Measurements from ENCODE around the gene GNB1L. TPM values are rescaled to one million over a fixed set of nuclear protein-coding genes. Genes with fewer than 3 reads are reported as not detected.
A peak's percentile ranks its signal among the peaks of the same experiment; 100 is the strongest.

GNB1L gene
- total and polyA plus RNA-seq, 2 of the 13 experiments (the other 11 are each of a cell fraction or from before 2014, with no cell fraction given), result 2.5 to 7.4 TPM

- TF ChIP-seq, protein P1, sequence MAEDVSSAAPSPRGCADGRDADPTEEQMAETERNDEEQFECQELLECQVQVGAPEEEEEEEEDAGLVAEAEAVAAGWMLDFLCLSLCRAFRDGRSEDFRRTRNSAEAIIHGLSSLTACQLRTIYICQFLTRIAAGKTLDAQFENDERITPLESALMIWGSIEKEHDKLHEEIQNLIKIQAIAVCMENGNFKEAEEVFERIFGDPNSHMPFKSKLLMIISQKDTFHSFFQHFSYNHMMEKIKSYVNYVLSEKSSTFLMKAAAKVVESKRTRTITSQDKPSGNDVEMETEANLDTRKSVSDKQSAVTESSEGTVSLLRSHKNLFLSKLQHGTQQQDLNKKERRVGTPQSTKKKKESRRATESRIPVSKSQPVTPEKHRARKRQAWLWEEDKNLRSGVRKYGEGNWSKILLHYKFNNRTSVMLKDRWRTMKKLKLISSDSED (CRISPR knock-in tag; IDR thresholded peaks at IDR 0.05), result peak; percentile 92
- TF ChIP-seq SUZ12 (IDR thresholded peaks at IDR 0.05; ENCODE audit: low read depth, low read length) (no peak; the same call in 1 of the 2 replicates), KLF9 (CRISPR knock-in tag; IDR thresholded peaks at IDR 0.05; ENCODE audit: low read depth) (peak; percentile 23; the same call in 1 of the 2 replicates), SAP130 (CRISPR knock-in tag; IDR thresholded peaks at IDR 0.05; ENCODE audit: low read depth) (peak; percentile 94), AGO2 (optimal IDR thresholded peaks at IDR 0.05; ENCODE audit: low read depth, low read length) (peak; percentile 99), SKI (IDR thresholded peaks at IDR 0.05; ENCODE audit: partially characterized antibody) (no peak), RBAK (CRISPR knock-in tag; IDR thresholded peaks at IDR 0.05) (no peak), KAT8 (CRISPR knock-in tag; IDR thresholded peaks at IDR 0.05) (peak; percentile 75), MYNN (CRISPR knock-in tag; IDR thresholded peaks at IDR 0.05; ENCODE audit: low read depth) (peak; percentile 62; the same call in 1 of the 2 replicates), TOE1 (CRISPR knock-in tag; IDR thresholded peaks at IDR 0.05) (no peak), ARNT2 (CRISPR knock-in tag; IDR thresholded peaks at IDR 0.05; ENCODE audit: low read depth) (peak; percentile 35; the same call in 1 of the 2 replicates), ZNF512B (CRISPR knock-in tag; IDR thresholded peaks at IDR 0.05; ENCODE audit: borderline replicate concordance) (no peak), ZNF275 (CRISPR knock-in tag; IDR thresholded peaks at IDR 0.05; ENCODE audit: borderline replicate concordance) (peak; percentile 74; the same call in 1 of the 2 replicates), ARID2 (CRISPR knock-in tag; IDR thresholded peaks at IDR 0.05; ENCODE audit: borderline replicate concordance) (no peak), FOXP1 (IDR thresholded peaks at IDR 0.05) (no peak), FOXP1 (CRISPR knock-in tag; IDR thresholded peaks at IDR 0.05) (0 out of 2 replicates have a peak, but pooled peaks have one; percentile 3), MBNL3 (CRISPR knock-in tag; conservative IDR thresholded peaks at IDR 0.05) (no peak), ZSCAN12 (CRISPR knock-in tag; IDR thresholded peaks at IDR 0.05) (peak; percentile 15; the same call in 1 of the 2 replicates)
- TF ChIP-seq, protein P2, sequence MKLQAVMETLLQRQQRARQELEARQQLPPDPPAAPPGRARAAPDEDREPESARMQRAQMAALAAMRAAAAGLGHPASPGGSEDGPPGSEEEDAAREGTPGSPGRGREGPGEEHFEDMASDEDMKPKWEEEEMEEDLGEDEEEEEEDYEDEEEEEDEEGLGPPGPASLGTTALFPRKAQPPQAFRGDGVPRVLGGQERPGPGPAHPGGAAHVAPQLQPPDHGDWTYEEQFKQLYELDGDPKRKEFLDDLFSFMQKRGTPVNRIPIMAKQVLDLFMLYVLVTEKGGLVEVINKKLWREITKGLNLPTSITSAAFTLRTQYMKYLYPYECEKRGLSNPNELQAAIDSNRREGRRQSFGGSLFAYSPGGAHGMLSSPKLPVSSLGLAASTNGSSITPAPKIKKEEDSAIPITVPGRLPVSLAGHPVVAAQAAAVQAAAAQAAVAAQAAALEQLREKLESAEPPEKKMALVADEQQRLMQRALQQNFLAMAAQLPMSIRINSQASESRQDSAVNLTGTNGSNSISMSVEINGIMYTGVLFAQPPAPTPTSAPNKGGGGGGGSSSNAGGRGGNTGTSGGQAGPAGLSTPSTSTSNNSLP (IDR thresholded peaks at IDR 0.05; ENCODE audit: low read depth, low read length), result no peak
Measured at GRCh38 chr22:19854778-19855503, at the start of gene GNB1L, which contains the start of gene RTL10 (continued).

All from HepG2 (cell line).